Nephron (organoid): ENCODE data around the gene TIMELESS.
A peak's percentile ranks its signal among the peaks of the same experiment; 100 is the strongest.

Experiments used
- H3K27ac Mint-ChIP-seq, 3 experiments: 2 replicates each; pipeline ENCODE4 v1.8.0; 2020; ENCODE audit warnings: mixed read lengths in 3 of 3, mild to moderate bottlenecking in 2 of 3, moderate library complexity in 1 of 3
- H3K27me3 Mint-ChIP-seq: 2 replicates; pipeline ENCODE4 v1.8.0; 2021; ENCODE audit warnings: low read depth, mild to moderate bottlenecking, moderate library complexity, mixed read lengths
- H3K36me3 Mint-ChIP-seq: 2 replicates; pipeline ENCODE4 v1.8.0; 2020; ENCODE audit warnings: low read depth, mixed read lengths
- H3K4me1 Mint-ChIP-seq: 2 replicates; pipeline ENCODE4 v1.8.0; 2020; ENCODE audit warnings: mixed read lengths
- H3K4me3 Mint-ChIP-seq, 3 experiments: 2 replicates each; pipeline ENCODE4 v1.8.0; 2020; ENCODE audit warnings: mild to moderate bottlenecking in 3 of 3, mixed read lengths in 3 of 3, moderate library complexity in 2 of 3
- H3K9me3 Mint-ChIP-seq: 2 replicates; pipeline ENCODE4 v1.8.0; 2020; ENCODE audit warnings: mixed read lengths
- CTCF ChIP-seq, 3 experiments: fragments of 200-600 bp; sonication (generic); IDR thresholded peaks; one replicate each; pipeline ENCODE4 v1.5.0; 2021; ENCODE audit warnings: antibody characterized with exemption in 3 of 3; ENCODE audit not compliant: unreplicated experiment in 3 of 3

The TIMELESS gene

GRCh38 chr12:56477521-56478225 is 28.4 kb upstream of the TIMELESS start:
- Mint-ChIP-seq H3K27me3 (no peaks in the 10 kb centered on the region), H3K4me3 (no peak overlapping the region), H3K4me1 (no peaks in the 10 kb centered on the region), H3K36me3 (no peaks in the 10 kb centered on the region), H3K9me3 (no peaks in the 10 kb centered on the region), H3K27ac (no peak overlapping the region)
- no peak for TF ChIP-seq CTCF (IDR thresholded peaks at IDR 0.05; ENCODE audit: unreplicated experiment in 3 of 3)

GRCh38 chr12:56476972-56477432 is 27.8 kb upstream of the TIMELESS start:
- Mint-ChIP-seq H3K36me3 (no peaks in the 10 kb centered on the region), H3K27ac (no peak overlapping the region), H3K4me3 (no peak overlapping the region), H3K4me1 (no peaks in the 10 kb centered on the region), H3K9me3 (no peaks in the 10 kb centered on the region), H3K27me3 (no peaks in the 10 kb centered on the region)
- no peak for TF ChIP-seq CTCF (IDR thresholded peaks at IDR 0.05; ENCODE audit: unreplicated experiment in 3 of 3)

- no peak overlapping the region for H3K27ac Mint-ChIP-seq
Observed at GRCh38 chr12:56476143-56476542, 26.9 kb upstream of the TIMELESS start.

GRCh38 chr12:56474389-56474788 is 25.2 kb upstream of the TIMELESS start:
- H3K9me3 Mint-ChIP-seq, result no peaks in the 10 kb centered on the region
- H3K27me3 Mint-ChIP-seq, result no peaks in the 10 kb centered on the region
- H3K36me3 Mint-ChIP-seq, result no peaks in the 10 kb centered on the region
- no peak for TF ChIP-seq CTCF (IDR thresholded peaks at IDR 0.05; ENCODE audit: unreplicated experiment in 3 of 3)
- H3K4me1 Mint-ChIP-seq, result peaks cover 7% of the 10 kb centered on the region
- no peak overlapping the region for H3K4me3 Mint-ChIP-seq
- no peak overlapping the region for H3K27ac Mint-ChIP-seq

More at GRCh38 chr12:56476143-56476542, 26.9 kb upstream of the TIMELESS start:
- H3K4me1 Mint-ChIP-seq, result no peaks in the 10 kb centered on the region
- H3K4me3 Mint-ChIP-seq, result no peak overlapping the region
- no peak for TF ChIP-seq CTCF (IDR thresholded peaks at IDR 0.05; ENCODE audit: unreplicated experiment in 3 of 3)
- no peaks in the 10 kb centered on the region for H3K27me3 Mint-ChIP-seq
- H3K36me3 Mint-ChIP-seq, result no peaks in the 10 kb centered on the region
- no peaks in the 10 kb centered on the region for H3K9me3 Mint-ChIP-seq

GRCh38 chr12:56469007-56469930 is 20.0 kb upstream of the TIMELESS start:
- peak overlapping the region; percentile 96 to 99 (median 98) for H3K27ac Mint-ChIP-seq
- no peaks in the 10 kb centered on the region for H3K9me3 Mint-ChIP-seq
- no peak for TF ChIP-seq CTCF (IDR thresholded peaks at IDR 0.05; ENCODE audit: unreplicated experiment in 3 of 3)
- H3K4me1 Mint-ChIP-seq, result peaks cover 11% of the 10 kb centered on the region
- no peaks in the 10 kb centered on the region for H3K36me3 Mint-ChIP-seq
- H3K27me3 Mint-ChIP-seq, result no peaks in the 10 kb centered on the region
- H3K4me3 Mint-ChIP-seq, result peak overlapping the region; percentile 91 to 98 (median 96)
